Measurements from ENCODE around the gene C2orf68.

GRCh38 chr2:85659324-85659981 is 47.6 kb upstream of the C2orf68 start:
- TF ChIP-seq, protein P1, sequence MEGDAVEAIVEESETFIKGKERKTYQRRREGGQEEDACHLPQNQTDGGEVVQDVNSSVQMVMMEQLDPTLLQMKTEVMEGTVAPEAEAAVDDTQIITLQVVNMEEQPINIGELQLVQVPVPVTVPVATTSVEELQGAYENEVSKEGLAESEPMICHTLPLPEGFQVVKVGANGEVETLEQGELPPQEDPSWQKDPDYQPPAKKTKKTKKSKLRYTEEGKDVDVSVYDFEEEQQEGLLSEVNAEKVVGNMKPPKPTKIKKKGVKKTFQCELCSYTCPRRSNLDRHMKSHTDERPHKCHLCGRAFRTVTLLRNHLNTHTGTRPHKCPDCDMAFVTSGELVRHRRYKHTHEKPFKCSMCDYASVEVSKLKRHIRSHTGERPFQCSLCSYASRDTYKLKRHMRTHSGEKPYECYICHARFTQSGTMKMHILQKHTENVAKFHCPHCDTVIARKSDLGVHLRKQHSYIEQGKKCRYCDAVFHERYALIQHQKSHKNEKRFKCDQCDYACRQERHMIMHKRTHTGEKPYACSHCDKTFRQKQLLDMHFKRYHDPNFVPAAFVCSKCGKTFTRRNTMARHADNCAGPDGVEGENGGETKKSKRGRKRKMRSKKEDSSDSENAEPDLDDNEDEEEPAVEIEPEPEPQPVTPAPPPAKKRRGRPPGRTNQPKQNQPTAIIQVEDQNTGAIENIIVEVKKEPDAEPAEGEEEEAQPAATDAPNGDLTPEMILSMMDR (IDR thresholded peaks at IDR 0.05) = no peak
- TF ChIP-seq POLR2A (IDR thresholded peaks at IDR 0.05) = no peak

Measured in adrenal gland (tissue), 5 donors.